HUES64 (cell line): ENCODE data around the gene DCTN5.
"Not testable (repeated sequence)": the region's sequence is repeated elsewhere in the genome, so short reads cannot be mapped to it uniquely, and the experiment has no call there.

Experiments used
- H3K27ac ChIP-seq: 2 replicates; pipeline ENCODE4 v1.7.0; 2013; ENCODE audit warnings: low read depth, low read length, inconsistent platforms
- H3K27me3 ChIP-seq: 2 replicates; pipeline ENCODE4 v1.6.1; 2013; ENCODE audit warnings: mild to moderate bottlenecking, low read length; ENCODE audit not compliant: insufficient read depth
- H3K36me3 ChIP-seq: 2 replicates; pipeline ENCODE4 v1.6.1; 2013; ENCODE audit warnings: mild to moderate bottlenecking, low read length; ENCODE audit not compliant: insufficient read depth
- H3K4me1 ChIP-seq: 2 replicates; pipeline ENCODE4 v1.6.1; 2013; ENCODE audit warnings: mild to moderate bottlenecking, low read length, moderate library complexity; ENCODE audit not compliant: insufficient read depth
- H3K4me3 ChIP-seq: 2 replicates; pipeline ENCODE4 v1.5.1; 2013; ENCODE audit warnings: mild to moderate bottlenecking, low read length, moderate library complexity
- H3K9ac ChIP-seq: 2 replicates; pipeline ENCODE4 v1.6.1; 2013; ENCODE audit warnings: mild to moderate bottlenecking, low read depth, low read length
- H3K9me3 ChIP-seq: 2 replicates; pipeline ENCODE4 v1.6.1; 2013; ENCODE audit warnings: low read depth, low read length; ENCODE audit not compliant: insufficient read depth
- WGBS: fragments of 150-250, 120-280 bp; methylation state at CpG from one replicate; pipeline ENCODE4 v1.1.7; 2013; ENCODE audit warnings: missing lambda C conversion rate; 5-methylcytosine and 5-hydroxymethylcytosine counted together

Gene DCTN5

DNA sequence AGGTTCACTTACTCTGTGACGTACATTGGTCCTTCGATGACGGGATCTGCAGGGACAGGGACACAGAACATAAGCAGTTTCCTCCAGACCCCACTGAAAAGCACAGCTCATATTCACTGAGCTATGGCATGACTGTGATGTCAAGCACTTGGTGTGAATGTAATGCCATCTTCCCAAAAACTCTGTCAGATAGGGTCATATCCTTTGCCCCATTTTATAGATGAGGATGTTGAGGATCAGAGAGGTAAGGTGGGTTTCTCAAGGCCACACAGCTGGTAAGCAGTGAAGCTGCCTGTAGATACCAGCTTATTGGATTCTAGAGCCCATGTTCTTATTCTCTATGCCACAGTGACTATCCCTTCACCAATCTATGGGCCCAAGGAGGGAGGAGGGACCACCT lies 69.2 kb downstream of the DCTN5 start:
- Histone ChIP-seq H3K36me3 (no peaks in the 10 kb centered on the region), H3K9ac (no peak overlapping the region), H3K4me1 (no peaks in the 10 kb centered on the region; the same call in 1 of the 2 replicates), H3K4me3 (no peak overlapping the region), H3K9me3 (peaks cover 8% of the 10 kb centered on the region; the same call in 1 of the 2 replicates), H3K27me3 (peaks cover 18% of the 10 kb centered on the region), H3K27ac (no peak overlapping the region)
- 96% methylated on average over 3 of the region's 3 CpGs for WGBS

GRCh38 chr16:23711785-23712184 lies 70.5 kb downstream of the DCTN5 start:
- Histone ChIP-seq H3K36me3 (no peaks in the 10 kb centered on the region), H3K27ac (no peak overlapping the region), H3K9ac (no peak overlapping the region), H3K4me1 (no peaks in the 10 kb centered on the region; the same call in 1 of the 2 replicates), H3K4me3 (no peak overlapping the region), H3K27me3 (peaks cover 18% of the 10 kb centered on the region), H3K9me3 (peaks cover 8% of the 10 kb centered on the region; the same call in 1 of the 2 replicates)
- 87% methylated on average over 4 of the region's 4 CpGs for WGBS

- peaks cover 8% of the 10 kb centered on the region; the same call in 1 of the 2 replicates for H3K9me3 ChIP-seq
- peaks cover 18% of the 10 kb centered on the region for H3K27me3 ChIP-seq
- 89% methylated on average over 37 of the region's 37 CpGs for WGBS
- peak within 1 kb of the TSS; percentile 44 for H3K4me3 ChIP-seq
- no peaks in the 10 kb centered on the region for H3K36me3 ChIP-seq
- no peaks in the 10 kb centered on the region; the same call in 1 of the 2 replicates for H3K4me1 ChIP-seq
- no peak within 1 kb of the TSS for H3K9ac ChIP-seq
- H3K27ac ChIP-seq: no peak within 1 kb of the TSS
Observed at GRCh38 chr16:23712976-23713375, 71.7 kb downstream of the DCTN5 start, which contains the start of gene ERN2. Gene ERN2, minus strand, starts transcription at chr16:23713222. Its CDS starts 35 bp downstream, at chr16:23713187.

DNA sequence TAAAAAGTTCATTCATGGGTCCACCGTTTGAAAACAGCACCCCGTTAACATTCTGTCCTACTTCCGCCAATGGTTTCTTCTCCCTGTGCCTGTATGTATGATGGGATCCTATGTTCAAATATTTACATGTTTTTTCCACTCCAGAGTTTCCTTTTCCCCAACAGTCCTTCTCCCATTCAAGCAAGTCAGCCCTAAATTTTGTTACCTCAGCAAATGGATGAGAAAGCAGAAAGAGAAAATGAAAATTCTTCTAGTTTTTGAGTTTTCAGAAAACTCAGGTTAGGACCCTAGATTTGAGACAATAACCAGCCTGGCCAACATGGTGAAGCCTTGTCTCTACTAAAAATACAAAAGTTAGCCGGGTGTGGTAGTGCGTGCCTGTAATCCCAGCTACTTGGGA lies 75.2 kb downstream of the DCTN5 start:
- 88% methylated on average over 2 of the region's 5 CpGs for WGBS
- no peaks in the 10 kb centered on the region; the same call in 1 of the 2 replicates for H3K4me1 ChIP-seq
- no peaks in the 10 kb centered on the region for H3K9me3 ChIP-seq
- H3K9ac ChIP-seq: no peak overlapping the region
- no peak overlapping the region for H3K27ac ChIP-seq
- no peaks in the 10 kb centered on the region for H3K36me3 ChIP-seq
- H3K4me3 ChIP-seq: no peak overlapping the region
- H3K27me3 ChIP-seq: peaks cover 18% of the 10 kb centered on the region

GRCh38 chr16:23722613-23723240 lies 81.5 kb downstream of the DCTN5 start:
- not testable (repeated sequence) for H3K27me3 ChIP-seq, H3K9ac ChIP-seq, H3K4me1 ChIP-seq, H3K36me3 ChIP-seq, H3K4me3 ChIP-seq, H3K27ac ChIP-seq, H3K9me3 ChIP-seq
- WGBS: 93% methylated on average over 8 of the region's 9 CpGs

GRCh38 chr16:23724096-23724784 lies 83.0 kb downstream of the DCTN5 start:
- Histone ChIP-seq H3K27ac (no peak overlapping the region), H3K9ac (no peak overlapping the region), H3K4me3 (no peak overlapping the region), H3K9me3 (no peaks in the 10 kb centered on the region), H3K27me3 (no peaks in the 10 kb centered on the region), H3K36me3 (no peaks in the 10 kb centered on the region), H3K4me1 (no peaks in the 10 kb centered on the region)
- 88% methylated on average over 5 of the region's 8 CpGs for WGBS

- Histone ChIP-seq H3K4me1 (no peaks in the 10 kb centered on the region), H3K9me3 (no peaks in the 10 kb centered on the region), H3K27me3 (no peaks in the 10 kb centered on the region), H3K4me3 (no peak overlapping the region), H3K27ac (no peak overlapping the region), H3K36me3 (no peaks in the 10 kb centered on the region), H3K9ac (no peak overlapping the region)
- 84% methylated on average over 2 of the region's 3 CpGs for WGBS
Observed at GRCh38 chr16:23724785-23725131, 83.5 kb downstream of the DCTN5 start.

- no peaks in the 10 kb centered on the region for H3K4me1 ChIP-seq
- no peaks in the 10 kb centered on the region for H3K27me3 ChIP-seq
- no peak overlapping the region for H3K4me3 ChIP-seq
- 91% methylated on average over 3 of the region's 3 CpGs for WGBS
- H3K27ac ChIP-seq: no peak overlapping the region
- H3K36me3 ChIP-seq: no peaks in the 10 kb centered on the region
- no peaks in the 10 kb centered on the region for H3K9me3 ChIP-seq
- H3K9ac ChIP-seq: no peak overlapping the region
Observed at GRCh38 chr16:23726710-23727109, 85.4 kb downstream of the DCTN5 start.
